GM12878 (cell line): ENCODE results near the gene NME7. TPM values are rescaled to one million over a fixed set of nuclear protein-coding genes. Genes with fewer than 3 reads are reported as not detected.

Source experiments
- ATAC-seq: fragments of 200-7000 bp; cut with Tn5 transposase; 3 replicates; pipeline ENCODE4 v1.9.1; 2020; ENCODE audit warnings: mild to moderate bottlenecking, moderate library complexity
- BruUV-seq: library from RNA; stranded (reverse); fragments of 400-500 nt; replicated peaks from 2 replicates; lab custom pipeline; 2021; lab: Mats Ljungman, UMichigan
- CTCF ChIA-PET: fragments of 300-600 bp; sonication (Branson Sonifier 250); formaldehyde crosslinking; extraction: SDS; loops from one replicate; lab custom pipeline; 2021; ENCODE audit warnings: inconsistent platforms; lab: Yijun Ruan, JAX
- POLR2A ChIA-PET: fragments of 350-600 bp; formaldehyde crosslinking; extraction: SDS; loops from one replicate; lab custom pipeline; 2021; ENCODE audit warnings: inconsistent platforms; lab: Charles Lee
- RAD21 ChIA-PET: fragments of 300-600 bp; sonication (Branson Sonifier 250); formaldehyde crosslinking; loops from one replicate; lab custom pipeline; 2023; ENCODE audit warnings: antibody characterized with exemption; ENCODE audit not compliant: unreplicated experiment; lab: Charles Lee
- SMC1A ChIA-PET: fragments of 300-600 bp; sonication (Branson Sonifier 250); formaldehyde crosslinking; loops from one replicate; lab custom pipeline; 2023; ENCODE audit not compliant: unreplicated experiment, uncharacterized antibody; lab: Charles Lee
- DNase-seq: peaks from one replicate; pipeline ENCODE4 v3.0.0-alpha.2; 2011; ENCODE audit warnings: low read depth, low spot score
- FAIRE-seq: peaks from 3 replicates; lab custom pipeline; 2011; peaks lifted over from hg19 to GRCh38; lab: Jason Lieb, UNC
- H2AFZ ChIP-seq: 2 replicates; pipeline ENCODE4 v1.6.0; 2011; ENCODE audit warnings: low read depth, low read length, control low read depth; ENCODE audit not compliant: control insufficient read depth
- H3K27ac ChIP-seq: 2 replicates; pipeline ENCODE4 v1.5.1; 2011; ENCODE audit warnings: control low read depth; ENCODE audit not compliant: control insufficient read depth, insufficient read depth
- H3K27me3 ChIP-seq, 2 experiments: replicated peaks in 1 of 2; 2 replicates each; pipeline versions ENCODE4 v1.6.0 to v1.6.1; 2011; ENCODE audit warnings: low read length in 1 of 2; ENCODE audit not compliant: control insufficient read depth in 2 of 2, insufficient read depth in 2 of 2
- H3K36me3 ChIP-seq, 2 experiments: 2 replicates each; pipeline ENCODE4 v1.5.1; 2011; ENCODE audit warnings: low read length in 1 of 2; ENCODE audit not compliant: control insufficient read depth in 2 of 2, insufficient read depth in 2 of 2
- H3K4me1 ChIP-seq: 2 replicates; pipeline ENCODE4 v1.6.1; 2011; ENCODE audit warnings: mild to moderate bottlenecking, low read length, moderate library complexity, mixed read lengths; ENCODE audit not compliant: control insufficient read depth, insufficient read depth
- H3K4me2 ChIP-seq: 2 replicates; pipeline ENCODE4 v1.6.0; 2011; ENCODE audit warnings: control low read depth; ENCODE audit not compliant: control insufficient read depth, insufficient read depth
- H3K4me3 ChIP-seq: fragments of 200-600 bp; sonication (generic); 2 replicates; pipeline ENCODE4 v1.5.1; 2016
- H3K79me2 ChIP-seq: 2 replicates; pipeline ENCODE4 v1.6.0; 2011; ENCODE audit warnings: low read length; ENCODE audit not compliant: control insufficient read depth, insufficient read depth
- H3K9ac ChIP-seq: 2 replicates; pipeline ENCODE4 v1.8.0; 2011; ENCODE audit warnings: low read length, control low read depth, mixed read lengths; ENCODE audit not compliant: control insufficient read depth, insufficient read depth
- H3K9me3 ChIP-seq: replicated peaks from 3 replicates; pipeline ENCODE4 v1.5.1; 2011; ENCODE audit warnings: mild to moderate bottlenecking, low read length; ENCODE audit not compliant: control insufficient read depth, insufficient read depth
- H4K20me1 ChIP-seq: 2 replicates; pipeline ENCODE4 v1.6.0; 2011; ENCODE audit not compliant: control insufficient read depth, insufficient read depth
- CBX3 ChIP-seq: fragments of 200-600 bp; sonication (generic); IDR thresholded peaks from 2 replicates; pipeline ENCODE4 v1.6.1; 2016; ENCODE audit warnings: low read depth, borderline replicate concordance
- ESRRA ChIP-seq: IDR thresholded peaks from 2 replicates; pipeline ENCODE4 v1.6.1; 2012; ENCODE audit warnings: mild to moderate bottlenecking, low read length, improper control_type of control experiment
- IKZF1 ChIP-seq: fragments of 450-650 bp; conservative IDR thresholded peaks from 2 replicates; pipeline ENCODE4 v1.6.1; 2017; ENCODE audit warnings: antibody characterized with exemption, mild to moderate bottlenecking
- WGBS: methylation state at CpG from one replicate; pipeline ENCODE4 v1.1.6; 2016; ENCODE audit warnings: low lambda C conversion rate; ENCODE audit not compliant: insufficient replicate concordance, insufficient coverage; ENCODE audit errors: missing lambda C conversion rate; 5-methylcytosine and 5-hydroxymethylcytosine counted together
- in situ Hi-C: fragments of 300-500 bp; cut with MboI; formaldehyde crosslinking; loops from 9 replicates; pipeline ENCODE4 v1.14.3; 2018; ENCODE audit warnings: mixed read lengths
- intact Hi-C: fragments of 100-400 bp; cut with micrococcal nuclease; formaldehyde crosslinking; loops from one replicate; pipeline ENCODE4 v1.14.2; 2022; ENCODE audit not compliant: unreplicated experiment
- polyA plus RNA-seq, 11 experiments: library from polyadenylated mRNA; depleted of rRNA in 4 of 11; unstranded in 6 of 11; stranded (reverse) in 5 of 11; fragments of >200 nt; fragmentation: Nextera tagmentation in 4 of 11; fragmentation: Illumina TruSeq in 1 of 11; extraction: Ambion mirVana in 4 of 11; extraction: Trizol in 1 of 11; gene quantifications; 1 replicate in 1 of 11; 2 replicates in 10 of 11; pipeline versions ENCODE4 v1.2.1 to v1.2.3, GENCODE V29; 2011 to 2016; ENCODE audit warnings: inconsistent platforms in 2 of 11, missing spikeins in 2 of 11, low read depth in 1 of 11
- total RNA-seq, 4 experiments: library from RNA; depleted of rRNA in 3 of 4; stranded (reverse); fragments of >200 nt in 3 of 4; fragmentation: Illumina TruSeq in 1 of 4; extraction: Trizol in 1 of 4; gene quantifications; 2 replicates each; pipeline versions ENCODE4 v1.2.1 to v1.2.3, GENCODE V29; 2013 to 2021
- TF ChIP-seq, protein P1 (sequence below): fragments of 450-650 bp; formaldehyde crosslinking; IDR thresholded peaks from 2 replicates; pipeline ENCODE4 v1.4.0; 2020; ENCODE audit warnings: mild to moderate bottlenecking, moderate library complexity
- TF ChIP-seq, protein P2 (sequence below): fragments of 450-650 bp; IDR thresholded peaks from 2 replicates; pipeline ENCODE4 v1.6.1; 2016; ENCODE audit warnings: mild to moderate bottlenecking

Gene NME7
- total and polyA plus RNA-seq, 10 of the 15 experiments (the other 5 are each of a cell fraction or from before 2014, with no cell fraction given), result 1.5 to 15.6 (median 7.2) TPM

- Histone ChIP-seq H3K36me3 (no peaks in the 10 kb centered on the region), H3K4me1 (no peaks in the 10 kb centered on the region), H3K79me2 (no peaks in the 10 kb centered on the region), H3K27me3 (no peaks in the 10 kb centered on the region), H4K20me1 (no peaks in the 10 kb centered on the region), H2AFZ (no peak overlapping the region), H3K9me3 (no peaks in the 10 kb centered on the region; the same call in 2 of the 3 replicates), H3K4me3 (no peak overlapping the region), H3K4me2 (no peak overlapping the region), H3K27ac (no peak overlapping the region), H3K9ac (no peak overlapping the region)
- TF ChIP-seq ESRRA (no peak), IKZF1 (no peak), CBX3 (no peak)
- TF ChIP-seq, protein P1, sequence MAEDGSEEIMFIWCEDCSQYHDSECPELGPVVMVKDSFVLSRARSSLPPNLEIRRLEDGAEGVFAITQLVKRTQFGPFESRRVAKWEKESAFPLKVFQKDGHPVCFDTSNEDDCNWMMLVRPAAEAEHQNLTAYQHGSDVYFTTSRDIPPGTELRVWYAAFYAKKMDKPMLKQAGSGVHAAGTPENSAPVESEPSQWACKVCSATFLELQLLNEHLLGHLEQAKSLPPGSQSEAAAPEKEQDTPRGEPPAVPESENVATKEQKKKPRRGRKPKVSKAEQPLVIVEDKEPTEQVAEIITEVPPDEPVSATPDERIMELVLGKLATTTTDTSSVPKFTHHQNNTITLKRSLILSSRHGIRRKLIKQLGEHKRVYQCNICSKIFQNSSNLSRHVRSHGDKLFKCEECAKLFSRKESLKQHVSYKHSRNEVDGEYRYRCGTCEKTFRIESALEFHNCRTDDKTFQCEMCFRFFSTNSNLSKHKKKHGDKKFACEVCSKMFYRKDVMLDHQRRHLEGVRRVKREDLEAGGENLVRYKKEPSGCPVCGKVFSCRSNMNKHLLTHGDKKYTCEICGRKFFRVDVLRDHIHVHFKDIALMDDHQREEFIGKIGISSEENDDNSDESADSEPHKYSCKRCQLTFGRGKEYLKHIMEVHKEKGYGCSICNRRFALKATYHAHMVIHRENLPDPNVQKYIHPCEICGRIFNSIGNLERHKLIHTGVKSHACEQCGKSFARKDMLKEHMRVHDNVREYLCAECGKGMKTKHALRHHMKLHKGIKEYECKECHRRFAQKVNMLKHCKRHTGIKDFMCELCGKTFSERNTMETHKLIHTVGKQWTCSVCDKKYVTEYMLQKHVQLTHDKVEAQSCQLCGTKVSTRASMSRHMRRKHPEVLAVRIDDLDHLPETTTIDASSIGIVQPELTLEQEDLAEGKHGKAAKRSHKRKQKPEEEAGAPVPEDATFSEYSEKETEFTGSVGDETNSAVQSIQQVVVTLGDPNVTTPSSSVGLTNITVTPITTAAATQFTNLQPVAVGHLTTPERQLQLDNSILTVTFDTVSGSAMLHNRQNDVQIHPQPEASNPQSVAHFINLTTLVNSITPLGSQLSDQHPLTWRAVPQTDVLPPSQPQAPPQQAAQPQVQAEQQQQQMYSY (CRISPR knock-in tag), result no peak
- TF ChIP-seq, protein P2, sequence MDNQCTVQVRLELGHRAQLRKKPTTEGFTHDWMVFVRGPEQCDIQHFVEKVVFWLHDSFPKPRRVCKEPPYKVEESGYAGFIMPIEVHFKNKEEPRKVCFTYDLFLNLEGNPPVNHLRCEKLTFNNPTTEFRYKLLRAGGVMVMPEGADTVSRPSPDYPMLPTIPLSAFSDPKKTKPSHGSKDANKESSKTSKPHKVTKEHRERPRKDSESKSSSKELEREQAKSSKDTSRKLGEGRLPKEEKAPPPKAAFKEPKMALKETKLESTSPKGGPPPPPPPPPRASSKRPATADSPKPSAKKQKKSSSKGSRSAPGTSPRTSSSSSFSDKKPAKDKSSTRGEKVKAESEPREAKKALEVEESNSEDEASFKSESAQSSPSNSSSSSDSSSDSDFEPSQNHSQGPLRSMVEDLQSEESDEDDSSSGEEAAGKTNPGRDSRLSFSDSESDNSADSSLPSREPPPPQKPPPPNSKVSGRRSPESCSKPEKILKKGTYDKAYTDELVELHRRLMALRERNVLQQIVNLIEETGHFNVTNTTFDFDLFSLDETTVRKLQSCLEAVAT, result no peak
- ChIA-PET SMC1A (interaction anchor here (0.7 kb wide), 1 partner anchor 8 kb away, joined by 3 read pairs; no protein-coding TSS in a partner anchor), CTCF (interaction anchor here (0.5 to 1.2 kb wide), 2 partner anchors 39 to 315 kb away, joined by 3 to 5 read pairs; no protein-coding TSS in a partner anchor), POLR2A (no interaction called here), RAD21 (no interaction called here)
- intact Hi-C loops, result no loop called here
- BruUV-seq, result no TSS peak
- FAIRE-seq, result no peak
- in situ Hi-C loops, result no loop called here
- WGBS, result 65% methylated on average over 3 of the region's 3 CpGs
- peak; percentile 43 for ATAC-seq
- DNase-seq, result no peak
These were observed 150.0 kb downstream of the NME7 start for GRCh38 chr1:169217636-169218035.
